Measurements from ENCODE around the gene LSS.
"Not testable (repeated sequence)": the region's sequence is repeated elsewhere in the genome, so short reads cannot be mapped to it uniquely, and the experiment has no call there.

Gene LSS

GRCh38 chr21:46205166-46205565, 23.4 kb downstream of the LSS start:
- DNase-seq = no peak

- DNase-seq = no peak
Measured at GRCh38 chr21:46203203-46203600, 25.4 kb downstream of the LSS start.

GRCh38 chr21:46202592-46203202, 25.9 kb downstream of the LSS start:
- no peak for DNase-seq

GRCh38 chr21:46200877-46201803, 27.4 kb downstream of the LSS start:
- not testable (repeated sequence) for DNase-seq

- DNase-seq = no peak
Measured at GRCh38 chr21:46199436-46200373, 28.9 kb downstream of the LSS start.

GRCh38 chr21:46196733-46197132, 31.8 kb downstream of the LSS start:
- DNase-seq = no peak

GRCh38 chr21:46195595-46196195, 32.9 kb downstream of the LSS start:
- no peak for DNase-seq

- peak; percentile 59 for DNase-seq
Measured at GRCh38 chr21:46194374-46195334, 33.9 kb downstream of the LSS start.

- DNase-seq = no peak
Measured at GRCh38 chr21:46193829-46194373, 34.7 kb downstream of the LSS start.

GRCh38 chr21:46191686-46192575, 36.6 kb downstream of the LSS start:
- no peak for DNase-seq

- DNase-seq = peak; percentile 59
Measured at GRCh38 chr21:46191257-46191685, 37.3 kb downstream of the LSS start.

GRCh38 chr21:46190491-46191131, 38.0 kb downstream of the LSS start:
- DNase-seq = no peak

GRCh38 chr21:46189959-46190490, 38.5 kb downstream of the LSS start:
- DNase-seq = no peak

- DNase-seq = no peak
Measured at GRCh38 chr21:46189213-46189958, 39.2 kb downstream of the LSS start.

- DNase-seq = no peak
Measured at GRCh38 chr21:46188226-46189212, 40.1 kb downstream of the LSS start.

GRCh38 chr21:46187814-46188213, 40.8 kb downstream of the LSS start:
- DNase-seq = no peak

- DNase-seq = no peak
Measured at GRCh38 chr21:46187261-46187660, 41.3 kb downstream of the LSS start.

All from activated effector memory CD4-positive, alpha-beta T cell treated with anti-CD3 and anti-CD28 coated beads, Interleukin-2, amount 50 U/mL, for 16 hours (primary cell).